Measurements from ENCODE around the gene ZBTB7C.

DNA sequence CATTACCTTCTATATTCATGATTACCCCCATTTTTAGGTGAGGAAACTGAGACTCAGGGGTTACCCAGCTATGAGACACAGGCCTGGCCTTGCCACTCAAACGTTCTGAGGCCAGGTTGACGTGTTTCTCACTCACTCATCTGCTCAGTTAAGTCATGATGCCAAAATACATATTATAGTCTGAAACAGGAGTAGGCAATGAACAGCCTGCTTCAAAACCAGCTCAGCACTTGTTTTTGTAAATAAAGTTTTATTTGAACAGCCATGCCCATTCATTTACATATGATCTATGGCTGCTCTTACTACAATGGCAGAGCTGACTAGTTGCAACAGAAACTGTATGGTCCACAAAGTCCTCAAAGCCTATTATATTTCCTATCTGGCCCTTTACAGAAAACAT, 404.6 kb downstream of the ZBTB7C start:
- TF ChIP-seq ATF3 (IDR thresholded peaks at IDR 0.05): no peak
- no peak for TF ChIP-seq ATF3 (CRISPR knock-in tag; conservative IDR thresholded peaks at IDR 0.05)
- TF ChIP-seq RNF2 (IDR thresholded peaks at IDR 0.05): no peak
- TF ChIP-seq TEAD4 (IDR thresholded peaks at IDR 0.05; ENCODE audit: low read length): no peak
- TF ChIP-seq TEAD4 (CRISPR knock-in tag; IDR thresholded peaks at IDR 0.05; ENCODE audit: borderline replicate concordance): no peak
- no peak for TF ChIP-seq RAD21 (CRISPR knock-in tag; conservative IDR thresholded peaks at IDR 0.05 in 1 of 2, IDR thresholded peaks at IDR 0.05 in 1 of 2)
- no peak for TF ChIP-seq IRF1 (CRISPR knock-in tag; IDR thresholded peaks at IDR 0.05; ENCODE audit: borderline replicate concordance)
- TF ChIP-seq RBM39 (optimal IDR thresholded peaks at IDR 0.05; ENCODE audit: low read depth, low read length): no peak
- no peak for TF ChIP-seq SIN3A (IDR thresholded peaks at IDR 0.05; ENCODE audit: borderline replicate concordance in 2 of 2, control insufficient read depth in 1 of 2, low read depth in 2 of 2, low read length in 2 of 2)
- no peak for TF ChIP-seq TCF7 (IDR thresholded peaks at IDR 0.05; ENCODE audit: borderline replicate concordance)
- TF ChIP-seq JUN (IDR thresholded peaks at IDR 0.05; ENCODE audit: borderline replicate concordance, low read depth, low read length): no peak
- no peak for TF ChIP-seq JUN (CRISPR knock-in tag; IDR thresholded peaks at IDR 0.05; ENCODE audit: borderline replicate concordance)

Measured in K562 (cell line).